Measurements from ENCODE around the gene RYR1. TPM values are rescaled to one million over a fixed set of nuclear protein-coding genes. Genes with fewer than 3 reads are reported as not detected.
"Not testable (repeated sequence)": the region's sequence is repeated elsewhere in the genome, so short reads cannot be mapped to it uniquely, and the experiment has no call there.

RYR1 gene
- total RNA-seq, 1 donor from 2014 or later = 4.5 TPM

- DNase-seq (ENCODE audit: low spot score in 2 of 2); FAIRE-seq: not testable (repeated sequence)
Measured at GRCh38 chr19:38553239-38553638, 119.7 kb downstream of the RYR1 start.

- DNase-seq (ENCODE audit: low spot score in 2 of 2) (no peak), FAIRE-seq (no peak)
Measured at GRCh38 chr19:38554676-38555141, 121.2 kb downstream of the RYR1 start.

- no peak for FAIRE-seq
- DNase-seq (ENCODE audit: low spot score in 2 of 2) = no peak
Measured at GRCh38 chr19:38555200-38555599, 121.7 kb downstream of the RYR1 start.

- FAIRE-seq (no peak), DNase-seq (ENCODE audit: low spot score in 2 of 2) (no peak)
Measured at GRCh38 chr19:38556521-38557174, 123.2 kb downstream of the RYR1 start.

GRCh38 chr19:38557205-38557799 lies 123.8 kb downstream of the RYR1 start:
- DNase-seq (ENCODE audit: low spot score in 2 of 2) (no peak), FAIRE-seq (no peak)

- DNase-seq (ENCODE audit: low spot score in 2 of 2); FAIRE-seq: not testable (repeated sequence)
Measured at GRCh38 chr19:38558933-38559332, 125.4 kb downstream of the RYR1 start.

GRCh38 chr19:38559428-38560401 lies 126.2 kb downstream of the RYR1 start:
- no peak for DNase-seq (ENCODE audit: low spot score in 2 of 2)

GRCh38 chr19:38561053-38561606 lies 127.6 kb downstream of the RYR1 start:
- no peak for FAIRE-seq
- no peak for DNase-seq (ENCODE audit: low spot score in 2 of 2)

More at GRCh38 chr19:38559428-38560401, 126.2 kb downstream of the RYR1 start:
- no peak for FAIRE-seq

GRCh38 chr19:38561658-38562057 lies 128.2 kb downstream of the RYR1 start:
- no peak for DNase-seq (ENCODE audit: low spot score in 2 of 2)
- FAIRE-seq = no peak

GRCh38 chr19:38562096-38562495 lies 128.6 kb downstream of the RYR1 start:
- no peak for FAIRE-seq

GRCh38 chr19:38563475-38563874 lies 130.0 kb downstream of the RYR1 start:
- no peak for DNase-seq (ENCODE audit: low spot score in 2 of 2)
- FAIRE-seq = no peak

More at GRCh38 chr19:38562096-38562495, 128.6 kb downstream of the RYR1 start:
- DNase-seq (ENCODE audit: low spot score in 2 of 2) = no peak

GRCh38 chr19:38564981-38565690 lies 131.6 kb downstream of the RYR1 start:
- FAIRE-seq = no peak
- DNase-seq (ENCODE audit: low spot score in 2 of 2) = peak in 1 of 2 donors; percentile 36

- DNase-seq (ENCODE audit: low spot score in 2 of 2) = no peak
- FAIRE-seq = no peak
Measured at GRCh38 chr19:38565691-38566105, 132.2 kb downstream of the RYR1 start.

- no peak for DNase-seq (ENCODE audit: low spot score in 2 of 2)
- FAIRE-seq = no peak
Measured at GRCh38 chr19:38569368-38569983, 136.0 kb downstream of the RYR1 start.

GRCh38 chr19:38571682-38572081 lies 138.2 kb downstream of the RYR1 start:
- FAIRE-seq = no peak

GRCh38 chr19:38577826-38578225 lies 144.3 kb downstream of the RYR1 start:
- FAIRE-seq = no peak
- DNase-seq (ENCODE audit: low spot score in 2 of 2) = no peak

More at GRCh38 chr19:38571682-38572081, 138.2 kb downstream of the RYR1 start:
- DNase-seq (ENCODE audit: low spot score in 2 of 2) = no peak

GRCh38 chr19:38579304-38579703 lies 145.8 kb downstream of the RYR1 start:
- not testable (repeated sequence) for FAIRE-seq; DNase-seq (ENCODE audit: low spot score in 2 of 2)

- DNase-seq (ENCODE audit: low spot score in 2 of 2) (no peak), FAIRE-seq (no peak)
Measured at GRCh38 chr19:38580080-38580479, 146.6 kb downstream of the RYR1 start.

GRCh38 chr19:38583219-38583984 lies 149.9 kb downstream of the RYR1 start:
- DNase-seq (ENCODE audit: low spot score in 2 of 2) = no peak
- no peak for FAIRE-seq

Data from frontal cortex (tissue), 4 donors.